HEK293 (cell line): ENCODE results near the gene RAET1L.

Experiments
- CTCF ChIA-PET: fragments of 350-600 bp; formaldehyde crosslinking; extraction: SDS; loops from one replicate; lab custom pipeline; 2021; ENCODE audit warnings: antibody characterized with exemption; lab: Yijun Ruan, JAX
- POLR2A ChIA-PET: fragments of 300-600 bp; formaldehyde crosslinking; extraction: SDS; loops from one replicate; lab custom pipeline; 2020; ENCODE audit warnings: antibody characterized with exemption, inconsistent platforms; lab: Yijun Ruan, JAX
- H3K27ac ChIP-seq: fragments of 200-500 bp; sonication (Bioruptor generic); 2 replicates; pipeline ENCODE4 v1.5.1; 2014; ENCODE audit warnings: low read depth, low read length, control low read depth, inconsistent platforms; ENCODE audit errors: extremely low read depth
- H3K36me3 ChIP-seq, 2 experiments: fragments of 200-500 bp in 1 of 2; sonication (Bioruptor generic) in 1 of 2; 1 replicate in 1 of 2; 2 replicates in 1 of 2; pipeline ENCODE4 v1.5.1; 2014 to 2017; ENCODE audit warnings: inconsistent platforms in 2 of 2, low read length in 2 of 2; ENCODE audit not compliant: control insufficient read depth in 2 of 2, insufficient read depth in 1 of 2
- H3K4me1 ChIP-seq: fragments of 200-500 bp; sonication (Bioruptor generic); 2 replicates; pipeline ENCODE4 v1.5.1; 2014; ENCODE audit warnings: mild to moderate bottlenecking, low read length, inconsistent platforms; ENCODE audit not compliant: control insufficient read depth, insufficient read depth
- H3K4me3 ChIP-seq: 2 replicates; pipeline ENCODE4 v1.5.1; 2011; ENCODE audit warnings: low read depth, mild to moderate bottlenecking, control low read depth, low read length, moderate library complexity
- H3K9me3 ChIP-seq: fragments of 200-500 bp; sonication (Bioruptor generic); 2 replicates; pipeline ENCODE4 v1.5.1; 2014; ENCODE audit warnings: low read depth, low read length, inconsistent platforms; ENCODE audit not compliant: control insufficient read depth, insufficient read depth
- FEZF1 ChIP-seq: fragments of 450-650 bp; formaldehyde crosslinking; IDR thresholded peaks from 2 replicates; pipeline ENCODE4 v1.5.1; 2016; ENCODE audit warnings: missing biosample characterization, missing genetic modification characterization
- IKZF3 ChIP-seq: fragments of 450-650 bp; IDR thresholded peaks from 2 replicates; pipeline ENCODE4 v1.5.0; 2018; ENCODE audit warnings: missing biosample characterization, mild to moderate bottlenecking, missing genetic modification characterization, moderate library complexity
- KLF16 ChIP-seq: fragments of 450-650 bp; formaldehyde crosslinking; IDR thresholded peaks from 2 replicates; pipeline ENCODE4 v1.5.1; 2017; ENCODE audit warnings: missing biosample characterization, missing genetic modification characterization
- KLF8 ChIP-seq: fragments of 450-650 bp; formaldehyde crosslinking; IDR thresholded peaks from 2 replicates; pipeline ENCODE4 v1.5.1; 2016; ENCODE audit warnings: missing biosample characterization, missing genetic modification characterization
- PATZ1 ChIP-seq: fragments of 450-650 bp; formaldehyde crosslinking; IDR thresholded peaks from 2 replicates; pipeline ENCODE4 v1.5.1; 2016; ENCODE audit warnings: missing biosample characterization, missing genetic modification characterization
- YY1 ChIP-seq: fragments of 450-650 bp; formaldehyde crosslinking; IDR thresholded peaks from 2 replicates; pipeline ENCODE4 v1.5.1; 2018; ENCODE audit warnings: missing biosample characterization, missing genetic modification characterization
- ZBTB1 ChIP-seq: fragments of 450-650 bp; formaldehyde crosslinking; IDR thresholded peaks from 2 replicates; pipeline ENCODE4 v1.5.1; 2016; ENCODE audit warnings: missing biosample characterization, missing genetic modification characterization
- ZBTB11 ChIP-seq: fragments of 450-650 bp; formaldehyde crosslinking; conservative IDR thresholded peaks from 2 replicates; pipeline ENCODE4 v1.5.1; 2016; ENCODE audit warnings: low read depth, missing biosample characterization, missing genetic modification characterization
- ZBTB26 ChIP-seq: fragments of 450-650 bp; formaldehyde crosslinking; optimal IDR thresholded peaks from 2 replicates; pipeline ENCODE3; 2016; ENCODE audit warnings: missing biosample characterization, mild to moderate bottlenecking, missing genetic modification characterization
- ZFP37 ChIP-seq: fragments of 450-650 bp; formaldehyde crosslinking; IDR thresholded peaks from 2 replicates; pipeline ENCODE4 v1.5.1; 2016; ENCODE audit warnings: missing biosample characterization, missing genetic modification characterization
- ZNF148 ChIP-seq: fragments of 450-650 bp; formaldehyde crosslinking; IDR thresholded peaks from 2 replicates; pipeline ENCODE4 v1.5.0; 2017; ENCODE audit warnings: missing biosample characterization, missing genetic modification characterization, borderline replicate concordance
- ZNF48 ChIP-seq: fragments of 450-650 bp; formaldehyde crosslinking; IDR thresholded peaks from 2 replicates; pipeline ENCODE4 v1.5.1; 2016; ENCODE audit warnings: missing biosample characterization, missing genetic modification characterization
- ZNF629 ChIP-seq: fragments of 450-650 bp; formaldehyde crosslinking; IDR thresholded peaks from 2 replicates; pipeline ENCODE4 v1.5.1; 2017; ENCODE audit warnings: missing biosample characterization, missing genetic modification characterization
- ZNF670 ChIP-seq: fragments of 450-650 bp; formaldehyde crosslinking; IDR thresholded peaks from 2 replicates; pipeline ENCODE4 v1.5.1; 2016; ENCODE audit warnings: missing biosample characterization, missing genetic modification characterization, low read depth
- ZNF768 ChIP-seq: fragments of 450-650 bp; formaldehyde crosslinking; IDR thresholded peaks from 2 replicates; pipeline ENCODE4 v1.5.1; 2018; ENCODE audit warnings: missing biosample characterization, mild to moderate bottlenecking, missing genetic modification characterization
- ZNF777 ChIP-seq: fragments of 450-650 bp; formaldehyde crosslinking; IDR thresholded peaks from 2 replicates; pipeline ENCODE4 v1.5.1; 2017; ENCODE audit warnings: missing biosample characterization, missing genetic modification characterization, borderline replicate concordance
- ZNF792 ChIP-seq: fragments of 450-650 bp; formaldehyde crosslinking; IDR thresholded peaks from 2 replicates; pipeline ENCODE4 v1.5.1; 2016; ENCODE audit warnings: missing biosample characterization, missing genetic modification characterization
- ZSCAN30 ChIP-seq: fragments of 450-650 bp; IDR thresholded peaks from 2 replicates; pipeline ENCODE4 v1.5.1; 2018; ENCODE audit warnings: missing biosample characterization, mild to moderate bottlenecking, missing genetic modification characterization, moderate library complexity
- ZXDB ChIP-seq: fragments of 450-650 bp; formaldehyde crosslinking; IDR thresholded peaks from 2 replicates; pipeline ENCODE4 v1.5.1; 2016; ENCODE audit warnings: missing biosample characterization, missing genetic modification characterization
- TF ChIP-seq, protein P1 (sequence below): fragments of 450-650 bp; formaldehyde crosslinking; IDR thresholded peaks from 2 replicates; pipeline ENCODE4 v1.5.1; 2016; ENCODE audit warnings: missing biosample characterization, missing genetic modification characterization
- TF ChIP-seq, protein P2 (sequence below): fragments of 450-650 bp; formaldehyde crosslinking; IDR thresholded peaks from 2 replicates; pipeline ENCODE4 v1.5.1; 2016; ENCODE audit warnings: missing biosample characterization, missing genetic modification characterization

RAET1L gene

DNA sequence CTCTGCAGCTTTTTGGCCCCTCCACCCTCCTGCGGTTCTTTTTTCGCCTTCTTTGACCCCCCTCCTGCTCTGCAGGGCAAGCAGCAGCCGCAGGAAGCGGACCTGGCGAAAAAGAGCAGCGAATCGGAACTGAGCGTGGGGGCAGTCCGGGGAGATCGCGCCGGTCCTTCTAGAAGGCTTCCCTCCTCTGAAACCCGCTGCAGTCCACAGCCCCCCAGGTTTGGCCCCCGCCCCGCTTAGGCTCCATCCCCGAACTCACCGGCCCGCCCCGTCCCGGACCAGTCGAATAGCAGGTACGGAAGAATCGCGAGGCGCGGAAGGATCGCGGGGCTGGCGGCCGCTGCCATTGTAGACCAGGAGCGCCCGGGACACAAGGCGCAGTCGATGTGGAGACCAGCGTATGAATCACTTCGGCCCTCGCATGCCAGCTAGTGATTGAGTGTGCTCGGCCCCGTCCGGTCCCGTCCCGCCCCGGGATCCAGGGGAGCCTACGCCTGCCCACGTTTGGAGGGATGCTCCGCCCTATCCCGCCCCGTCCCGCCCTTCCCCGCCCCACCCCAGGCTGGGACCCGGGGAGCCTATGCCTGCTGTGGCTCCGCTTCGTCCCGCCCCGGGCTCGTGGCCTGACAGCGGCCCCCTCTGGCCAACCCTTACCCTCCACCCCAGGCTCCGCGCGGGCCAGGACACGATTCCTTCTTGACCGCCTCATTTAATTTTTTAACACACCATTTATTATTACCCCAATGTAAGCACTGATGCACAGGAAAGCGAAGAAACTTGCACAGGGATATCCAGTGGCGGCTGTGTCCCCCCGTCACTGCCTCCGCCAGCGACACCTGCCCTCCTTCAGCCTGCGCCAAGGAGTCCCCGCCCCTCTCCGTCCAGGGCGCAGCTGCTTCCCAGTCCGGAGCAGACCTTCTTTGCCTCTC, 43.7 kb upstream of the RAET1L start, which contains the start of gene ULBP3:
Gene ULBP3 (minus strand): TSS at position 402 of the 929 bp plus-strand sequence. CDS start 55 bp downstream, at position 347.
- Histone ChIP-seq H3K9me3 (no peaks in the 10 kb centered on the region), H3K4me3 (peak within 1 kb of the TSS; percentile 70), H3K36me3 (peaks cover 0 to 27% of the 10 kb centered on the region in 2 experiments; a peak in 1 of 3 replicates), H3K27ac (peak within 1 kb of the TSS; percentile 65), H3K4me1 (peaks cover 6% of the 10 kb centered on the region; the same call in 1 of the 2 replicates)
- POLR2A ChIA-PET: interaction anchor here (0.6 to 3.1 kb wide), 10 partner anchors 11 to 605 kb away, joined by 3 to 24 read pairs (median 4); partner anchors contain the start of gene PPP1R14C
- CTCF ChIA-PET: interaction anchor here (0.7 to 6.8 kb wide), 6 partner anchors 11 to 268 kb away, joined by 3 to 57 read pairs (median 4); partner anchors contain the start of gene ULBP1
- TF ChIP-seq ZNF777 (tag by site-specific recombination) (peak; percentile 73; the same call in 1 of the 2 replicates), FEZF1 (tag by site-specific recombination) (peak; percentile 31; the same call in 1 of the 2 replicates), YY1 (tag by site-specific recombination) (peak; percentile 61; the same call in 1 of the 2 replicates), ZSCAN30 (tag by site-specific recombination) (peak; percentile 9; the same call in 1 of the 2 replicates), ZNF768 (tag by site-specific recombination) (no peak), ZBTB26 (peak; percentile 80), KLF8 (tag by site-specific recombination) (peak; percentile 95), ZNF670 (tag by site-specific recombination) (no peak), ZBTB11 (tag by site-specific recombination) (peak; percentile 56), ZNF792 (tag by site-specific recombination) (no peak), PATZ1 (peak; percentile 83; the same call in 1 of the 2 replicates), ZFP37 (tag by site-specific recombination) (peak; percentile 93), ZBTB1 (tag by site-specific recombination) (no peak), ZXDB (peak; percentile 82; the same call in 1 of the 2 replicates), ZNF629 (tag by site-specific recombination) (peak; percentile 66), IKZF3 (tag by site-specific recombination) (peak; percentile 87), KLF16 (tag by site-specific recombination) (peak; percentile 59), ZNF148 (no peak), ZNF48 (tag by site-specific recombination) (no peak)
- TF ChIP-seq, protein P1, sequence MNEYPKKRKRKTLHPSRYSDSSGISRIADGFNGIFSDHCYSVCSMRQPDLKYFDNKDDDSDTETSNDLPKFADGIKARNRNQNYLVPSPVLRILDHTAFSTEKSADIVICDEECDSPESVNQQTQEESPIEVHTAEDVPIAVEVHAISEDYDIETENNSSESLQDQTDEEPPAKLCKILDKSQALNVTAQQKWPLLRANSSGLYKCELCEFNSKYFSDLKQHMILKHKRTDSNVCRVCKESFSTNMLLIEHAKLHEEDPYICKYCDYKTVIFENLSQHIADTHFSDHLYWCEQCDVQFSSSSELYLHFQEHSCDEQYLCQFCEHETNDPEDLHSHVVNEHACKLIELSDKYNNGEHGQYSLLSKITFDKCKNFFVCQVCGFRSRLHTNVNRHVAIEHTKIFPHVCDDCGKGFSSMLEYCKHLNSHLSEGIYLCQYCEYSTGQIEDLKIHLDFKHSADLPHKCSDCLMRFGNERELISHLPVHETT (tag by site-specific recombination): peak; percentile 37; the same call in 1 of the 2 replicates
- TF ChIP-seq, protein P2, sequence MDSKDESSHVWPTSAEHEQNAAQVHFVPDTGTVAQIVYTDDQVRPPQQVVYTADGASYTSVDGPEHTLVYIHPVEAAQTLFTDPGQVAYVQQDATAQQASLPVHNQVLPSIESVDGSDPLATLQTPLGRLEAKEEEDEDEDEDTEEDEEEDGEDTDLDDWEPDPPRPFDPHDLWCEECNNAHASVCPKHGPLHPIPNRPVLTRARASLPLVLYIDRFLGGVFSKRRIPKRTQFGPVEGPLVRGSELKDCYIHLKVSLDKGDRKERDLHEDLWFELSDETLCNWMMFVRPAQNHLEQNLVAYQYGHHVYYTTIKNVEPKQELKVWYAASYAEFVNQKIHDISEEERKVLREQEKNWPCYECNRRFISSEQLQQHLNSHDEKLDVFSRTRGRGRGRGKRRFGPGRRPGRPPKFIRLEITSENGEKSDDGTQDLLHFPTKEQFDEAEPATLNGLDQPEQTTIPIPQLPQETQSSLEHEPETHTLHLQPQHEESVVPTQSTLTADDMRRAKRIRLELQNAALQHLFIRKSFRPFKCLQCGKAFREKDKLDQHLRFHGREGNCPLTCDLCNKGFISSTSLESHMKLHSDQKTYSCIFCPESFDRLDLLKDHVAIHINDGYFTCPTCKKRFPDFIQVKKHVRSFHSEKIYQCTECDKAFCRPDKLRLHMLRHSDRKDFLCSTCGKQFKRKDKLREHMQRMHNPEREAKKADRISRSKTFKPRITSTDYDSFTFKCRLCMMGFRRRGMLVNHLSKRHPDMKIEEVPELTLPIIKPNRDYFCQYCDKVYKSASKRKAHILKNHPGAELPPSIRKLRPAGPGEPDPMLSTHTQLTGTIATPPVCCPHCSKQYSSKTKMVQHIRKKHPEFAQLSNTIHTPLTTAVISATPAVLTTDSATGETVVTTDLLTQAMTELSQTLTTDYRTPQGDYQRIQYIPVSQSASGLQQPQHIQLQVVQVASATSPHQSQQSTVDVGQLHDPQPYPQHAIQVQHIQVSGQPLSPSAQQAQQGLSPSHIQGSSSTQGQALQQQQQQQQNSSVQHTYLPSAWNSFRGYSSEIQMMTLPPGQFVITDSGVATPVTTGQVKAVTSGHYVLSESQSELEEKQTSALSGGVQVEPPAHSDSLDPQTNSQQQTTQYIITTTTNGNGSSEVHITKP (tag by site-specific recombination): peak; percentile 78
